GM19035 (cell line): ENCODE measurements around the gene APOBEC2.

ENCODE experiments used
- ATAC-seq: cut with Tn5 transposase; IDR thresholded peaks from one replicate; pipeline ENCODE4 v1.9.1; 2021; ENCODE audit not compliant: unreplicated experiment

APOBEC2 gene

DNA sequence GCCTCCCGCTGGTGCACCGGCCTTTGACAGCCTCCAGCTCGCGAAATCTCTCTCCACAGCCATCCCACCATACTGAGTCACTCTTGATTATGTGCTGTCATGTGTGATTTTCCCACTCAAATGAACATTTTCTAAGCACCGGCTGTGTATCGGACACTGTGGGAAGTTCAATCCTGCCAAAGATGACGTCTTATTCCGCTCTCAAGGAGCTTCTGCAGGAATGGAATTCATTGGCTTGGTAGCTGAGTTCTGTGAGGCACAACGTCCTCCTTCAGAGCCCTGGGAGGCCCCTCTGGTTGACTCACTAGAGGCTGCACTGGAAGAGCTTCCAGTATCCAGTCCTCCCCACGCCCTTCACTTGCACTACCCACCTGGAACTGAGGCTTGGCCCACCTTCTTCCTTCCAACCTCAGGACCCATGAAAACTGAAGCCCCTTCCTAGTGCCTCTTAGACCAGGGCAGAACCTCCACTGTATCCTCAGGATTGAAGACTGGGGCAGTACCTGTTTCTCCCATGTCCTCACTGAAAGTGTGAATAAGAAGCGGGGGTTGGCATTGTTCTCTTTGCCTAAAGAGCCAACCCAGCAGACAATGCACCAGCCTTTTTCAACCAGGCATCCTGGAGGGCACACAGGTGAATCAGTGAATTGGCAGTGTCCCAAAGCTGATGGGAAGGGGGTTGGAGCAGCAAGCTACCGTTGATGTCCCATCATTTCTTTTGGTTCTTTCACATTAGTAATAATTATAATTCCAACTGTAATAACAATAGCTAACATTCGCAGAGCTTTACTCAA is 15.7 kb upstream of the APOBEC2 start:
- ATAC-seq, result no peak

DNA sequence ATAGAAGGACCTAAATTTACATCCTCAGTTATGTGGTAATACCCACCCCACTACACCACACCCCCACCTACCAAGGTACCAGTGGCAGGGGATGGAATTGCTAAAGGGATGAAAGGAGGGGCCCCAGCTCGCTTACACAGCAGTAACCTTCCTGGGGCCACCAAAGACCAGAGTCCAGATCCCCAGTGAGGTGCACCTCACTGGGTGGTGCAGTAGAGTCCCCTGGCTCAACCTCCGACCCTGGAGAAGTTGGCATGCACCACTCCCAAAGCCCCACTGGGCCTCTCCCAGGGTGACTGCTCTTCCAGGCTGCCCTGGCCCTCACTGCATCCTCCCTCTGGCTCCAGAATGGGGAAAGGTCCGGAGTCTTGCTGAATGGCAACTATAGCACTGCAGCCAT is 14.8 kb upstream of the APOBEC2 start:
- ATAC-seq, result no peak

DNA sequence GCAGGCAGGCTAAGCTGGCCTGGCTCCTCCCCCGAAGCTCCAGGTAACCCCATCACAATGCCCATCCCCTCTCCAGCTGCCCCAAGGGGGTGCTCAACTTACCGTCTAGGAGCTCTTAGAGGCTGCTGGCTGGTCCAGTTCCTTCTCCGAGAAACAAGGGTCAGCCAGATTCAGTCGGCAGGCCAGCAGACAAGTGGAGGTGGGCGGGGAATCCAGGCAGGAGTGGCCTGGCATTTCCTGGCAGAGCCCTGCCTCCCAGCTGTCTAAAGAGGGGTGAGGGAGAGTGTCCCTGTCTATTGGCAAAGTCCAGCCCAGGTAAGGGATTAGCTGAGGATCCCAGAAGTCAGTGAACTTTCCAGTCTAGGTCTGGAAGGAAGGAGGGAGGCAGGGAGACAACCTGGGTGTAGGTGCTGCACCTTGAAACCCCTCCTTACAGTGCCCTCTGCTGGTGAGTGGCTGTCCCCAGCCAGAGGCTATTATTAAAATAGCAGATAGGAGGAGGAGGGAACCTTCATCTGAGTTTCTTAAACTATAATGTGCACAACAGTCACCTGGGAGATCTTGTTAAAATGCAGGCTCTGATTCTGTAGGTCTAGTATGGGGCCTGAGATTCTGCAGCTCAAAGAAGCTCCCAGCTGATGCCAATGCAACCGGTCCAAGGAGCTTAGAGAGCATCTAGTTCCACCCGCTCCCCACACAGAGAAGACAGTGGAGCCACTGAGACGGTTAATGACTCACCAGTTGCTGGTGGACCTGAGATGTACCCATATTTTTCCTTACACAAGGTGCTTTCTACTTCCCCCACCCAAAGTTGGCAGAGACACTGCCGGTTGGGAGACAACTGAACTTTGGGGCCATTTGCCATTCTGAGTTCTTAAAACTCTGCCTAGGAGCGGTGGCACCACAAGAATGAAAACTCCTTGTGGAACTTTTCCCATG is 13.7 kb upstream of the APOBEC2 start, which contains the start of gene UNC5CL:
UNC5CL (minus strand) TSS at position 162 of the 939 bp plus-strand sequence. CDS start 4,147 bp downstream, outside the sequence.
- ATAC-seq, result no peak

DNA sequence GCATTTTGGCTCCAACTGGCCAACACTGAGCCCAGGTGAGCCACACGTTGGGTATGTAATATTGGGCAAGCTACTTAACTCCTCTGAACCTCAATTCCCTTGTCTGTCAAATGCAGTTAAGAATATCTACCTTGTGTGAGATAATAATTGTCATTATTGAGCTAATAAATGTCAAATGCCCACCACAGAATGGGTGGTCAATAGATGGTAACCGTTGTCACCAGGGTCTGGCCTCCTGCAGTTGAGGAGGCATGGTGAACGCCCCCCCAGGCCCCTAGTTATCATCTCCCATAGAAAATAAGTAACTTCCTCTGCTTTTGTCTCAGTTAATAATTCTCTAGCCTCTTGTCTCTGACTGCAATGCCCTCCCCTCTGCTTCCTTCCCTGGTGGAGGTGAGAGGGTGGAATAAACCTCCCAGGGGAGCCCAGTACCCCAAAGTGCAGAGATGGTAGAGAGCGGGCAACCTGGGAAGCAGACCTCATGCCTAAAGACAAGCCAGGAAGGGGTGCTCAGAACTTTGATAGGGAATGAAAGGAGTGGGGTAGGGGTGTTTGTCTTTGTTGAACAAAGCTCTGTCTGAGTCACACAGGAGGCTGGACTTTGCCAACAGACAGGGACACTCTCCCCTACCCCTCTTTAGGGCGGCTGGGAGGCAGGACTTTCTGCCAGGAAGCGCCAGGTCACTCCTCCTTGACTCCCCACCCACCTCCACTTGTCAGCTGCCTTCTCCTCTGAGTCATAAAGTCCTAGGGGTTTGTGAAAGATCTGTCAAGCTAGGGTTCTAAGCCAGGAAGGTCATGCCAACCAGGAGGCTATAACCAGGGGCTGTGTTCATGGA is 12.7 kb upstream of the APOBEC2 start:
- no peak for ATAC-seq

DNA sequence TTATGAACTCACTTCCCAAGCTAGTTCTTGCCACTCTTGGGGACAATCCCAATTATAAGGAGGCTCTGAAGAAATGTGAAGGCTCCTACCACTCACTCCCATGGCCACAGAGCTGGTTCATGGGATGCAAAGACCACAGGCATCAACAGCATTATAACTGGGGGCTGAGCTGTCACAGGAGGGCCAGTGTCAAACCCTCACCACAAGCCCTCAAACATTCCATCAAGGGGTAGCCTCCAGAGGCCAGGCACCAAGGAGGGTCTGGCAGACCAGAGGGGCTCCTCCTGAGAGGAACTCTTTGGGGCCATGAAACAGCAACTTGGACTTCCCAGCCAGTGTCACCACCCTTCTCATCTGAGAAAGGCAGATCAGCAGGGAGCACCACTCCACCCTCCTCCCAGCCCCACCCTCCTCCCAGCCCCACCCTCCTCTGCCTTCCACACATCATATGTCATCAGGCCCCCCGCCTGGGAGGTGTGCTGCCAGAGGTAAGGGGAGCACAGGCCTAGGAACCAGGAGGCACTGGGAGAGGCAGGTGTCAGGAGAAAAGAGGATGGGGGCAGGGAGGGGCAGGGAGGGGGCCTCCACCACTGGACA is 12.0 kb upstream of the APOBEC2 start:
- ATAC-seq, result no peak

DNA sequence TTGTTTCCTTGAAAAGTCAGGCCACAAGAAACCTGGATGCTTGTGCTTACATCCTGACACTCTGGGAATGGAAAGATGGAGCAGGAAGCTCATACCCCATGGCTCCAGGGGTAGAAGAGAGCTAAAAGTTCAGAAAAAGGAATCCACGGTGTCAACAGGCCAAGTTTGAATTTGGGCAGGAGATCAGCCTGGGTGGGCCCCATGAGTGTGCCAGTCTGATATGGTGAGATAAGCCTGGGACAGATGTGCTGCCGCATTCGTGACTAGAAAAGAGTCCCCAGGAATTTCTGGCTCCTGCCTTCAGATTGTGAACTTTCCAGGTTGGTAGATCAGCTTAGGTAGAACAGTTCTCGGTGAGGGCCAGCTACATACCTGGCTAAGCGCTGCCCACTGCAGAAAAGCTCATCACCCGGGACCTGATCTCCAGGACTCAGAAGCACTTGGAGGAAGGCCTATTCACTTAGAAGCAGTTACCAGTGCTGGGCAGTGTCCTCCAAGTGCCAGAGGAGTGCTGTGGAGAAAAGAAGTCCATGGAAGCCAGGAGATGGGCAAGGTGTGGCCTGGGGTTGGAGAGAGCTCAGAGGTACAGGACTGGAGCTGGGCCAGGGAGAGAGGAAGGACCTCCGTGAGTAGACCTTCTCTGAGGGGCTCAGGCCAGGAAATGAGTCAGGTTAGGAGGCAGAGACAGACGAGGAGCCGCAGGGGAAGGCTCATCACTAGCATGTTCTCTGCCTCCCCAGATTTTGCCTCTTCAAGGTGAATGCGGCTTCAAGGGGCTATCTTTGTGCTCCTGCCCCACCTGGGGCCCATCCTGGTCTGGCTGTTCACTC is 10.6 kb upstream of the APOBEC2 start, which contains the start of gene TSPO2:
TSPO2 (plus strand) TSS at position 242 of the 830 bp plus-strand sequence; CDS start at position 761, 519 bp downstream.
- ATAC-seq, result no peak

DNA sequence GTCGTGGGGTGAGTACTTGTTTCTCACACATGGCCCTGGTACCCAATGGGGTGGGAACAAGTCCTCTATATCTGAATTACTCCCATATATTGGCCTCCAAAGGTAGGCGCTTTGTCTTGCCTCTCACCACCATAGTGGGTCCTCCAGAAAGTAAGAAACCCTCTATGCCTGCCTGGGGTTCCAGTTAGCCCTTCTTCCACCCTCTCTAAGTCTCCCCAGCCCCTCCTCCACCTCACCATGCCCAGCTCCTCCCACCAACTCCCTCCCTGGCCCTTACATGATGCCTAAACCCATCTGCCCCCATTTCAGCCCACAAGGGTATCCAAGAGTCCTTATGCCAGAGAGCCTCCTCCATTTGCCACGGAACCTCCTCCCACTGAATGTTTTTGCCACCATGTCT is 9.9 kb upstream of the APOBEC2 start:
- ATAC-seq, result no peak

DNA sequence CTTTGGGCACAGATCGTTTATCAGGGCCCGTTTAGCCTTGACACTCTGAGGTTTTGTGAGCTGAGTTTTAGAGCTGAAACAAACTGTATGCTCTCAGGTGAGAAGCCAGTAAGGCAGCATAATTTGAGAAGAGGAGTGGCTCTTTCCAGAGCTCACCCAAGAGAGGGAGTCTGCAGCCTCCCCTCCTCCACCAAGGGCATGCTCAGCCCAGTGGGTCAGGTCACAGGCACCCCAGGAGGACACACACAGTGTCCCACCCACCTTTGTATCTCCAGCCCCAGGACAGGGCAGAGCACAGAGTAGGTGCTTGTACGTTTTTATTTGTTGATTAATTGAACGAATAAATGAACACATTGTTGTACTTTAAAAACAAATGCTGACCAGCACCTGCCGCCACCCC is 7.3 kb upstream of the APOBEC2 start:
- no peak for ATAC-seq

DNA sequence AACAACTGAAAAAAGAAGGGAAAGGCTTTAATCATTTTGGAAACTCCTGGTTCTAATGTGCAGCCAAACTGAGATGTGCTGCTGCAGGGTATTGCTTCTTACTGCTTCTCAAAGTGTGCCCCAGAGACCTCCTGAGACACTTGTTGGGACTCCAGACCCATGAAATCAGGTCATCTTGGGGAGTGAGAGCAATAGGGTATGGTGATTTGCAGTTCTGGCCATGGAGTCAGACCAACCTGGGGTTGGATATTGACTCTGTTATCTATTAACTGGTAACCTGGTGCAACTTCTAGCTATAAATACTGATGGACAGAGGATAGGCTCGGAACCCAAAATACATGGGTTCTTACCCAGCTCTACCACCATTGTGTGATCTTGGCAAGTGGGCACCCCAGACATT is 6.9 kb upstream of the APOBEC2 start:
- no peak for ATAC-seq

DNA sequence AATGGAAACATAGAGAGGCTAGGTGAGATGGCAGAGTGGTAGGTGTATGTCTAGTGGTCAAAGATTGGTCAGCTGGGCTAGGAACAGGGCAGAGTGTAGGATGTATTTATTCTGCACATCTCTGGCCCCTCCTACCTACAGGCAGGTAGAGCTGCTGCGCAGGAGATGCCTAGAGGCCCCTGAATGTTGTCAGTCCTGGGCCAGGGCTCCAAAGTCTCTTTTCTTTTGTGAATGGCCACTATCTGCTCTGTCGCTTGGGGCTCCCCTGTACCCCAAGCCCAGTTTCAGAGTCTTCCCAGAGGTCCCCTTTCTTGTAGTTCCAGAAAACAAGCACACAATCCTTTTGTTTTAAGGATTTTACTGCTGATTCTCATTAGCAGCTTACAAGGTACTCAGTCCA is 5.7 kb upstream of the APOBEC2 start:
- no peak for ATAC-seq

DNA sequence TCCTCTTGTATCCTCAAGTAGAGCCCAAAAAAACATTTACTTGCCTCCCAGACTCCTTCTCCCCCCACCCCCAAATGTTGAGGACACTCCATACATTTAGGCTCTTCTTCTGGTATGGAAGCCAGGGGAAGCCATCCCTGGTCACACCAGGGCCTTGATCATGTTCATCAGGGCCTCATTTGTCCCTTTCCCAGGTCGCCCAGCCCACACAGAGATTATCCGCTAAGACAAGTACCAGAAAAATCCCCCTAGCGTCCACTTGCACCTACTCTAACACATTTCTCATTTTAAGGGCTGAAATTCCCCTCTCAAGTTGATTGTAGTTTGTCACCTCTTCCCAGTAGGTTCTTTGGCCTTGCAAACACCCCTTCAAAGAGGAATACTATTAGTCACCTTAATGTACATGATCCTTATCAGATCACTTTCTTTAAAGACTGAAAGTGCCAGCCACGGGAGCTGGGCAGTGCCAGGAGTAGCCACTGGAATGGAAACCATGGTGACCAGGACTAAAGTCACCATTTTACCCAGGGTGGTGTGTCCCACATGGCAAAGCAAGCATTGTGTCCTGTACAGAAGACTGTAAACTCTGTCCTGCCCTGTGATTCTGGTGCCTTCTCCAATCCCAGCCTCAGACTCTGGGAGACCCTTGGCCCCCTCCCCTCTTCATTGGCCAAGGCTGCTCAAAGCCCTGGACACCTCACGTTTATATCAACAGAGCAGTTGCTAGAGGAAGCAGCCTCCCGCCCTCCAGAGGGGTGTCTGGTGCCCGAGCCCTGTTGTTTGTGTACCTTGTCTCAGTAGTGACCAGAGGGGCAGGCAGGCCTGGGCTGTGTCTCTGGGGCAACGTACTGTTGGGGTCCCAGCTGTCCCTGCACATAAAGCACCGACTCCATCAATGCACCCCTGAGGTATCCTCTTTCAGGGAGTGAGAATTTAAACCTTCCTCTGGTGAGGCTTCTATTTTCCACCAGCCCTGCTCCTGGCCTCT is 5.0 kb upstream of the APOBEC2 start:
- no peak for ATAC-seq

DNA sequence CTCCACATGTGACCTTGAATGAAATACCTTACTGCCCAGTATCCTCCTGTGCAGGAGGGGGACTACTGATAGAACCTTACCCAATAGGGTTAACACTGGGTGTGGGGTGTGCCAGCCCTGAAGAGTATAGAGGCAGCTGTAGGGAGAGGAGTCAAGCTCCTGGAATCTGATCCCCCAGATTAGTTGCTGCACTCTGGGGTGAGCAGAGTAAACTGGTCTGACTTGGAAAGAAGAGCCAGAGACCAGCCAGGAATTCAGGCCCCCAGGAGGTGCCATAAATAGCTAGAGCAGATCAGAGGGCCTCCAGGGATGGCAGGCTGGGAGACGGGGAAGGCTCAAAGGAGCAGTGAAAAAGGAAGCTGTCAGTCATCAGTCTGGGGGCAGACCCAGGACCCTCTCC is 3.5 kb upstream of the APOBEC2 start:
- no peak for ATAC-seq

DNA sequence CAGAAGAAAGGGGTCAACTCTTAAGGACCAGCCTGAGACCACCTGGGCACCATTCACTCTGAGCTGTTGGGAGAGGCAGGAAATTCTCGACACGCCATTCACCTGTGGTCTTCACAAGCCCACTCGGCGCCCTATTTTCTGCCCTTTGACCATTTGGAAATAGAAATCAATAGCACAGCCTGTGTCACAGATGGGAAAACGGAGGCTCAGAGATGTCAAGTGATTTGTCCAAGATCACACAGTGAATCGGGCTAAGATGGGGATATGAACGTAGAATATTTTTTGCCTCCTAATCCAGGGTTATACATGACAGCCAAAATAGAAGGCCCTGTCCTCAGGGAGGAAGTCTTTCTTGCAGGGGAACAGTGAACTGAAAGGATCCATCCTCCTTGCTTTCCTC is 3.0 kb upstream of the APOBEC2 start:
- no peak for ATAC-seq

DNA sequence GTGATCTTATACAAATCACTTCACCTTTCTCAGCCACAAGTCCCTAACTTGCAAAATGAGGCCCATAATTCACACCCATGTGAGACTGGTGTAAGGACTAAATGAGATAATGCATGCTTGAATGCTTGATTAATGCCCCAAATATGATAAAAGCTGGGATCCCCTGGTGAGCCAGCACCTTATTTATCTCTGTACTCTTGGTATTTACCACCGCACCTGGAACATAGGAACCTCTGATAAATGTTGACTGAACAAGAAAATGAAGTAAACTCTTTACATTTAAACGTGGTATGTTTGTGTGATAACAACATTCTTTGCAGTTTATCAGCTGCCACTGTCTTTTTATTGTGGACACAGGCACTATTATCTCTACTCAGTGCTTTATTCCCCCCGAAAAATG is 2.5 kb upstream of the APOBEC2 start:
- ATAC-seq, result no peak

DNA sequence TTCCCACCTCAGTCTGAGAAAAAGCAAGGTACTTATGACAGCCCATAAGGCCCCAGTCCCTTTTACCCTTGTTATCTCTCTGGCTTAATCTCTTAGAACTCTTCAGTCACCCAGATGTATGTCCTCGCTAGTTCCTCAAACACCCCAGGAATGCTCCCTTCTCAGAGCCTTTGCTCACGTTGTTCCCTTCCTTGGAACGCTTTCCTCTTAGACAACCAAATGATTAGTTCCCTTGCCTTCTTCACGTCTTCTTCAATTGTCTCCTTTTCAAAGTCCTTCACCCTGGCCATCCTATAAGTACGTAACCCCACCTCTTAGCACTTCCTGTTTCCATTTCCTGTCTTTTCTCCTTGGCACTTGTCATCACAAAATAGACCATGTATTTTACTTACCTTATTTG is 1.1 kb upstream of the APOBEC2 start:
- no peak for ATAC-seq

DNA sequence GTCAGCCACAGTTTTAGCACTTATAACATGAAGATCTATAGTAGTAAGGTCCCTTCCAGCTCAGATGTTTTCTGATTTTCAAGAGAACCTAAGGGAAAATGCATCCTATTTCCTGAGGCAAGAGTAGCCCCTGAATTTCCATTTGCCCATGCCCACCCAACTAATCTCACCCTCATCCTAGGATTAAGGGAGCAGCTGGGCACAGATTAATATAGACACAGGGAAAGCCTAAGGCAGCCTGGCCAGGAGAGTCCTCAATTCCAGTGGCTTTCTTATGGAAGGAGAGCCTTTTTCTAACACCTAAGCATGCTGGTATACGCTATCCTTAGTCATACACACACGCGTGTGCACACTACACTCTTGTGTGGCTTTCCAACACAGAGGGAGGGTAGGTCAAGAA is 1.5 kb downstream of the APOBEC2 start:
- no peak for ATAC-seq

DNA sequence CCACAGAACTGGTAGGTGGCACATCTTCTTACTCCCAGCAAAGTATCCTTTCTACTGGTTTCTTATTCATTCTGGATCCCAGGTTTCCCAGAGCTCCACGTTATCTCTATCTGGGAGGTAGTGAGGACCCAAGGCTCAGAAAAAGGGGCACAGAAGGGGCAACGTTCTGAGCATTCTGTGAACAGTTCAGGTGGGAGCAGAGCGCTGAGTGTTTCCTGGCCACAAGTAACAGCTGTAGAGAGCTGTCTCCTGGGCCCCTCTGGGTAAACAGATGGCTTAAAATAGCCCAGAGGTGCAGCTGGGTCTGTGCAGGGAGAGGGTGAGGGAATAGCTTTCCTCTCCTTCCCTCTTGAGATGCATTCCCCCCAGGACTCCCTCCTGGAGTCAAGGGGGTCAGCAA is 2.1 kb downstream of the APOBEC2 start:
- no peak for ATAC-seq

DNA sequence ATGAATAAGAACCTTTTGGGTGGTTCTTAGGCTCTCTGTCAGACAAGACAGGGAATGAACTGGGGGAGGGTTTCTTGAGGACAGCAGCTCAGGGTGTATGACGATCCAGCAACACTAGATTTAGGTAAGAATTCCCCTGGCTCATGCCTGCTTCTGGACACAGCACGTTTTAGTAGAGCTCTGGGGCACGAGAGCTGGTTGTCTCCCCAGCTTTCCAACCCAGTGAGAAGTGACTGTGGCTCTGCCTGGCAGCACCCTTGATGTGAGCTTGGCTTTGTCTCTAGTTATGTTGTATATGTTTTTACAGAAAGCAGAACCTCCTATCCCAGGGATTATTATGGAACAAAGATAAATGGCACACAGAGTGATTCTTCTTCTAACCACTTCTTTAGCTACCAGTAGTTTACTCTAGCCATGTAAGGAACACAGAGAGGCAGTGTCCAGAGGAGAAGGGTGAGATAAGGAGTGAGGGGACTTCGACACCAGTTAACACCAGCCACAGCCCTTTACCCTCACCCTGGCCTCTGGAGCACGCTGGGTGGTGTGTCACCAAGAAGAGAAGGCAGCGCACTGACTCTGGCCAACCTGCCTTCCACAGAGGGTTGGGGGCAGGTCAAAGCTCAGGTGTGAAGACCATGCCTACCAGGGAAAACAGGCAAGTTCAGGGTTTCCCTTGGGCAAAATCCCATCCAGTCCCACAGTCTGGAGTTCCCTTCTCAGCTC is 3.9 kb downstream of the APOBEC2 start:
- no peak for ATAC-seq
